ENCODE results near the gene CBX1.
A peak's percentile ranks its signal among the peaks of the same experiment; 100 is the strongest.
"Not testable (repeated sequence)": the region's sequence is repeated elsewhere in the genome, so short reads cannot be mapped to it uniquely, and the experiment has no call there.

CBX1 gene

DNA sequence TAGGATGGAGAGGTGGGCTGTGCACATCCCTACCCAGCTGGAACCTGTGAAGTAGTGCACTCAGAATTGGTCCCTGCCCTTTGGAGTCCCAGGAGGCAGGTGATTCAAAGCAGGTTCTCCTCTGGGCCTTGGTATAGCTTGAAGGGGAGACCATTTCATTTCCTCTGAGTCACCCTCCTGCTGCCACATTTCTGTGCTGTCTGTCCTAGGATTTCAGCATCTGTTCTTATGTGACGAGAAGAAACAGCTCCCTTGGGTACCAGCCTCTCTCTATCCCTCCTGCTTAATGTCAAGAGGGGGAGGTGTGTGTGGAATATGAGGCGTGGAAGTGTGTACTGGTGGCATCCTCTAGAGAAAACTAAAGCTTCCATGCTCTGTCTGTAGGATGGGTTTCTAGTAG, 58.1 kb downstream of the CBX1 start:
- TF ChIP-seq, protein P1, sequence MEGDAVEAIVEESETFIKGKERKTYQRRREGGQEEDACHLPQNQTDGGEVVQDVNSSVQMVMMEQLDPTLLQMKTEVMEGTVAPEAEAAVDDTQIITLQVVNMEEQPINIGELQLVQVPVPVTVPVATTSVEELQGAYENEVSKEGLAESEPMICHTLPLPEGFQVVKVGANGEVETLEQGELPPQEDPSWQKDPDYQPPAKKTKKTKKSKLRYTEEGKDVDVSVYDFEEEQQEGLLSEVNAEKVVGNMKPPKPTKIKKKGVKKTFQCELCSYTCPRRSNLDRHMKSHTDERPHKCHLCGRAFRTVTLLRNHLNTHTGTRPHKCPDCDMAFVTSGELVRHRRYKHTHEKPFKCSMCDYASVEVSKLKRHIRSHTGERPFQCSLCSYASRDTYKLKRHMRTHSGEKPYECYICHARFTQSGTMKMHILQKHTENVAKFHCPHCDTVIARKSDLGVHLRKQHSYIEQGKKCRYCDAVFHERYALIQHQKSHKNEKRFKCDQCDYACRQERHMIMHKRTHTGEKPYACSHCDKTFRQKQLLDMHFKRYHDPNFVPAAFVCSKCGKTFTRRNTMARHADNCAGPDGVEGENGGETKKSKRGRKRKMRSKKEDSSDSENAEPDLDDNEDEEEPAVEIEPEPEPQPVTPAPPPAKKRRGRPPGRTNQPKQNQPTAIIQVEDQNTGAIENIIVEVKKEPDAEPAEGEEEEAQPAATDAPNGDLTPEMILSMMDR (IDR thresholded peaks at IDR 0.05; ENCODE audit: extremely low read depth, insufficient read depth, missing control alignments): no peak
- in situ Hi-C loops (cut with MboI; ENCODE audit: low pct_unique_long_range_greater_than_20kb, low sequenced_read_pairs, unreplicated experiment): no loop called here

DNA sequence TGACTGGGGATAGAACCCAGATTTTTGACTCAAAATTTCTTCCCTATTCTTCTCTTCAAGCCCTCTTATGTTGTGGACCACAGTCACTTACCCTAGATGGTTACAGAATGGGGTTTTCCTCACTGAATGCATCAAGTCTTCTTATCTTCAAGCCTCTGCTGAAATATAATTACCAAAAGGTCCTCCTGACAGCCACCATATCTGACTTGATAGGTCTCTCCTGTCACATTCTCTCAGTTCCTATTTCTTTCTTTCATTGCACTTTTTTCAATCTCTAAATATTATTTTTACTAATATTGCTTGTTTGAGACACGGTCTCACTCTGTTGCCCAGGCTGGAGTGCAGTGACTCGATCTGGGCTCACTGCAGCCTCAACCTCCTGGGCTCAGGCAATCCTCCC, 62.6 kb downstream of the CBX1 start:
- in situ Hi-C loops (cut with MboI; ENCODE audit: low pct_unique_long_range_greater_than_20kb, low sequenced_read_pairs, unreplicated experiment): no loop called here
- DNase-seq (ENCODE audit: low spot score): no peak
- TF ChIP-seq, protein P1 (IDR thresholded peaks at IDR 0.05; ENCODE audit: extremely low read depth, insufficient read depth, missing control alignments): no peak

More for the DNA sequence above, 58.1 kb downstream of the CBX1 start:
- no peak for DNase-seq (ENCODE audit: low spot score)

DNA sequence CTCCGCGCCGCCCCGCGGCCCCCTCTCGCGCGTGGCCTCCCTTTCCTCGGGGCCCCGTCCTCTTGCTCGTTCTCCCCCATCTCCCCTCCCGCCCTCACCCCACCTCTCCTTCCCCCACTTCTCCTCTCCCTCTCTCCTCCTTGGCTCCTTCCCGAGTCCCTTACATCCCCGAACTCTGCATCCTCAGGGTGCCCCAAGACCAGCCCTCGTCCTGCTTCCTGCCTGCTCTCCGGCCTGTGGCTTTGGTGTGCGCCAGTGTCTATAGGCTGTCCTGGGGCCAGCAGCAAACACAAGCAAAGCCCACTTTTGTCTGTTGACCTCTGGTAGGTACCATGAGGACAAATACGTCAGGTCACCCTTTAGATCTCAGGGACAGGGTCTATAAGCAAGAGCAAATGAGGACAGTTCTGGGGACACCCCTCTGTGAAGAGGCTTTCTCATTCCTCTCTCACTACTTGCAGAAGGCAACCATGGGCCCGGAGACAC, 63.4 kb downstream of the CBX1 start:
- no peak for DNase-seq (ENCODE audit: low spot score)
- TF ChIP-seq, protein P1 (IDR thresholded peaks at IDR 0.05; ENCODE audit: extremely low read depth, insufficient read depth, missing control alignments): no peak
- in situ Hi-C loops (cut with MboI; ENCODE audit: low pct_unique_long_range_greater_than_20kb, low sequenced_read_pairs, unreplicated experiment): no loop called here

GRCh38 chr17:48037036-48037837, 64.0 kb downstream of the CBX1 start, which contains the start of gene COPZ2:
Gene COPZ2, minus strand, starts transcription at chr17:48037797. Its CDS starts 20 bp downstream, at chr17:48037777.
- TF ChIP-seq, protein P1 (IDR thresholded peaks at IDR 0.05; ENCODE audit: extremely low read depth, insufficient read depth, missing control alignments): peak; percentile 69
- peak; percentile 62 for DNase-seq (ENCODE audit: low spot score)

DNA sequence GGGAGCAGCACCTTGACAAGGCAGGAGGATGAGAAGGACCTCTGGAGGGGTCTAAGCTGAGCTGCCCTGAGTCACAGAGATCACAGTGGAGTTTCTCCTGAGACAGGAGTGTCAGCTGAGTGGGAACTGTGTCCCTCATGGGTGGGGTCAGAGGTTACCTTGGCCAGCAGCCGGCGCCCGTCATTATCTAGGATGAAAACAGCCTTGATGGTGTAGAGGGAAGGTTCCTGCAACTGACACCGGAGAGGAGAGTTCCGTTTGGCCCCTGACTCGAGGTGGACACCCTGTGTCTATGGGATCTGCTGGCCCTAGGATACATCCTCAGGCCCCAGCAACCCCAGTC, 64.6 kb downstream of the CBX1 start:
- in situ Hi-C loops (cut with MboI; ENCODE audit: low pct_unique_long_range_greater_than_20kb, low sequenced_read_pairs, unreplicated experiment): no loop called here

More at GRCh38 chr17:48037036-48037837, 64.0 kb downstream of the CBX1 start, which contains the start of gene COPZ2:
- in situ Hi-C loops (cut with MboI; ENCODE audit: low pct_unique_long_range_greater_than_20kb, low sequenced_read_pairs, unreplicated experiment): no loop called here

GRCh38 chr17:48034734-48035133, 66.5 kb downstream of the CBX1 start:
- DNase-seq (ENCODE audit: low spot score); in situ Hi-C loops (cut with MboI; ENCODE audit: low pct_unique_long_range_greater_than_20kb, low sequenced_read_pairs, unreplicated experiment): not testable (repeated sequence)

More for the DNA sequence above, 64.6 kb downstream of the CBX1 start:
- DNase-seq (ENCODE audit: low spot score): no peak
- TF ChIP-seq, protein P1 (IDR thresholded peaks at IDR 0.05; ENCODE audit: extremely low read depth, insufficient read depth, missing control alignments): no peak

DNA sequence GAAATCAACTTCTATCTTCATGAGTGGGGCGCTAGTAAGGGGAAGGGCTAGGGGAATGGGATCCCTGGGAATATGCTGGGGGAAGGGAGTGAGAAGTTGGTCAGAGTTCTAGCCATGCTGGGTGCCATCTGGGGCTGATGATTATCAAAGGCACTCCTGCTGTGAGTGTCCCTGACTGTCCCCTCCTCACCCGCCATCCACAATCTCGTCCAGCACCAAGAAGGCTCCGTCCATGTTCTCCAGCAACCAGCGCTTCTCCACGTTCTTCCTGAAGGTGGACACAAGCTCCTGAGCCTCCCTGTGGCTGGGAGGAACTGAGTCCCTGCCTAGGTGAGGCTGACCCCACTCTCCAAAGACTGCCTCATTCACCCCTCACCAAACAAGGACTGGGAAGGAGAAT, 69.3 kb downstream of the CBX1 start:
- in situ Hi-C loops (cut with MboI; ENCODE audit: low pct_unique_long_range_greater_than_20kb, low sequenced_read_pairs, unreplicated experiment): no loop called here
- DNase-seq (ENCODE audit: low spot score): no peak
- TF ChIP-seq, protein P1 (IDR thresholded peaks at IDR 0.05; ENCODE audit: extremely low read depth, insufficient read depth, missing control alignments): no peak

Measured in GM13977 (cell line).